HG03095 (cell line): Measurements from ENCODE around the gene MYO1A.
"Not testable (repeated sequence)": the region's sequence is repeated elsewhere in the genome, so short reads cannot be mapped to it uniquely, and the experiment has no call there.

Source experiments
- ATAC-seq: cut with Tn5 transposase; IDR thresholded peaks from one replicate; pipeline ENCODE4 v1.9.1; 2021; ENCODE audit warnings: moderate library complexity; ENCODE audit not compliant: unreplicated experiment

MYO1A gene

DNA sequence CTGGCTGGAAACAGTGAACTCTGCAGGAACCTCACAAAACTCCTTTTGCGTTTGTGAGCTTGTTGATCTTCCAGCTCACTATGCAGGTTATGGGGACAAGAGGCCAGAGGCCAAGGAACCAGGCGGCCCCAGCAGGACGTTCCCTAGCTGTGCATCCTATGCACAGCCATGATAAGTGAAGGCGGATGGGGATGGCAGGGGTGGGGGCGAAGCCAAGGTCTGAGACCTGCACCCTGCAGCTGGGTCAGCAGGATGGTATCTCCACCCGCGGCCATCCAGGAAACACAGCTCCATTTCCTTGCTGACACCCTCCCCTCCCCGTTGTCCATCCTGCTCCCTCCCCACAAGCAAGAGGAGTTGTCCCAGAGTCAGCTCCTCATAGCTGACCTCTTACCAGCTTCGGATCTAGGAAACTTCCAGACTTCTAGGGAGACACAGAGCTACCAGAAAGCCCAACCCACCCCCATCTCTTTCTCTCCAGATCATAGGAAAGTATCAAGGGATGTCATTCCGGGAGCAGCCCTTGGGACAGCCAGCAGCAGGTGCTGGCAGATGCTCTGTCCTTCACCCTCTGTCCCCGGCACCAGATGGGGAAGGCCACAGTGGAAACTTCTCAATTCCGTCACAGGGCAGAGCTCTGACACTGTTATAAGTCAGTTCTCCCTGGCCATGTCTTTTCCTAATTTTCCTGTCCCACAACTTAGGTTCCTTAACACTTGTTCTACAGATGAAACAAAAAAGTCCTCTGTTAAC, 53.0 kb downstream of the MYO1A start:
- ATAC-seq: no peak

DNA sequence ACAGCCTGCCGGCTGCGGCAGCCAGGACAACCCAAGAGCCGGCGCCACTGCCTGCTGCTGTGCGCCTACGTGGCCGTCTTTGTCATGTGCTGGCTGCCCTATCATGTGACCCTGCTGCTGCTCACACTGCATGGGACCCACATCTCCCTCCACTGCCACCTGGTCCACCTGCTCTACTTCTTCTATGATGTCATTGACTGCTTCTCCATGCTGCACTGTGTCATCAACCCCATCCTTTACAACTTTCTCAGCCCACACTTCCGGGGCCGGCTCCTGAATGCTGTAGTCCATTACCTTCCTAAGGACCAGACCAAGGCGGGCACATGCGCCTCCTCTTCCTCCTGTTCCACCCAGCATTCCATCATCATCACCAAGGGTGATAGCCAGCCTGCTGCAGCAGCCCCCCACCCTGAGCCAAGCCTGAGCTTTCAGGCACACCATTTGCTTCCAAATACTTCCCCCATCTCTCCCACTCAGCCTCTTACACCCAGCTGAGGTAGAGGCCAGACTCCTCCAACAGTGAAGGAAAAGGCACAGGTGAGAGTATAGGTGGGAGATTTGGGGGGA, 53.9 kb downstream of the MYO1A start:
- no peak for ATAC-seq

DNA sequence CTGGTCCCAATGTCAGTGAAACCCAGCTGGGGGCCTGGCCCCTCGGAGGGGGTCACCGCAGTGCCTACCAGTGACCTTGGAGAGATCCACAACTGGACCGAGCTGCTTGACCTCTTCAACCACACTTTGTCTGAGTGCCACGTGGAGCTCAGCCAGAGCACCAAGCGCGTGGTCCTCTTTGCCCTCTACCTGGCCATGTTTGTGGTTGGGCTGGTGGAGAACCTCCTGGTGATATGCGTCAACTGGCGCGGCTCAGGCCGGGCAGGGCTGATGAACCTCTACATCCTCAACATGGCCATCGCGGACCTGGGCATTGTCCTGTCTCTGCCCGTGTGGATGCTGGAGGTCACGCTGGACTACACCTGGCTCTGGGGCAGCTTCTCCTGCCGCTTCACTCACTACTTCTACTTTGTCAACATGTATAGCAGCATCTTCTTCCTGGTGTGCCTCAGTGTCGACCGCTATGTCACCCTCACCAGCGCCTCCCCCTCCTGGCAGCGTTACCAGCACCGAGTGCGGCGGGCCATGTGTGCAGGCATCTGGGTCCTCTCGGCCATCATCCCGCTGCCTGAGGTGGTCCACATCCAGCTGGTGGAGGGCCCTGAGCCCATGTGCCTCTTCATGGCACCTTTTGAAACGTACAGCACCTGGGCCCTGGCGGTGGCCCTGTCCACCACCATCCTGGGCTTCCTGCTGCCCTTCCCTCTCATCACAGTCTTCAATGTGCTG, 54.6 kb downstream of the MYO1A start:
- no peak for ATAC-seq

DNA sequence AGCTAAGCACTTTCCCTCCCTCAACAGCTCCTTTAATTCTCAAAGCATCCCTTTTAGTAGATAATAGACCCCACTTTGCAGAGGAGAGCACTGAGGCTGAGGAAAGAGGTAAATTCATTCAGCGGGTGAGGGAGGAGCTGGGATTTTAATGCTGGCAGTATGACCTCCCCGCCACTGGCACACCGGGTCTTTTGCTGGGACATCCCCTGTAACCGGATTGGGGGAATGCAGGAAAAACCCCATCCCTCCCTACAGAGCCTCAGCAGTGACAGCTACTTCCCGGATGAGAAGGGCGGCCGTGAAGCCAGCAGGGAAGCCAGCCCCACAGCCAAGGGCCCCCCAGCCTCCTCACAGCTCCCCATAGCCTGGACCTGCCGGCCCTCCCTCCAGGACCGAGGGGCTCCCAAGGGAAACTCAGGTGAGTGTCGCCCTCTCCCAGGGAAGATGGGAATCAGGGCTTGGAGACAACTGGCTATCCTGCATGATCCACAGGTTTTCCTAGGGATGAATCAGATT, 55.6 kb downstream of the MYO1A start:
- ATAC-seq: no peak

DNA sequence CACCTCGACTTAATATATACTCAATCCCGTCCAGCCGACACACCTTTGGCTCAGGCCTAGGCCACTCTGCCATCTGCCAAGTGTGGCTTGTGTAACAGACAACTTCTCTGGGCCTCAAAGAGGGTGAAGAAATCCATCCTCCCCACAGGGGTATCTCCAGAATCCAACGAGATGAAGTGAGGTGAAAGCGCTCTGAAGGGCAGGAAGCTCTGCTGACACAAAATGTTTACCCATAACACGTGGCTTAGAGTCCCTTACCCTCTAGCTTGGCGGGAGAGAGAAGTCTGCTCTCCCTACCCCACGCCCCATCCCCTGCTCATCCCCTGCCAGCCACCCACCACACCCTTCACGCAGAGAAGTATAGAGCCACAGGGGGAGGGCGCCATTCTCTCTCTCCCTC, 56.6 kb downstream of the MYO1A start:
- ATAC-seq: no peak

DNA sequence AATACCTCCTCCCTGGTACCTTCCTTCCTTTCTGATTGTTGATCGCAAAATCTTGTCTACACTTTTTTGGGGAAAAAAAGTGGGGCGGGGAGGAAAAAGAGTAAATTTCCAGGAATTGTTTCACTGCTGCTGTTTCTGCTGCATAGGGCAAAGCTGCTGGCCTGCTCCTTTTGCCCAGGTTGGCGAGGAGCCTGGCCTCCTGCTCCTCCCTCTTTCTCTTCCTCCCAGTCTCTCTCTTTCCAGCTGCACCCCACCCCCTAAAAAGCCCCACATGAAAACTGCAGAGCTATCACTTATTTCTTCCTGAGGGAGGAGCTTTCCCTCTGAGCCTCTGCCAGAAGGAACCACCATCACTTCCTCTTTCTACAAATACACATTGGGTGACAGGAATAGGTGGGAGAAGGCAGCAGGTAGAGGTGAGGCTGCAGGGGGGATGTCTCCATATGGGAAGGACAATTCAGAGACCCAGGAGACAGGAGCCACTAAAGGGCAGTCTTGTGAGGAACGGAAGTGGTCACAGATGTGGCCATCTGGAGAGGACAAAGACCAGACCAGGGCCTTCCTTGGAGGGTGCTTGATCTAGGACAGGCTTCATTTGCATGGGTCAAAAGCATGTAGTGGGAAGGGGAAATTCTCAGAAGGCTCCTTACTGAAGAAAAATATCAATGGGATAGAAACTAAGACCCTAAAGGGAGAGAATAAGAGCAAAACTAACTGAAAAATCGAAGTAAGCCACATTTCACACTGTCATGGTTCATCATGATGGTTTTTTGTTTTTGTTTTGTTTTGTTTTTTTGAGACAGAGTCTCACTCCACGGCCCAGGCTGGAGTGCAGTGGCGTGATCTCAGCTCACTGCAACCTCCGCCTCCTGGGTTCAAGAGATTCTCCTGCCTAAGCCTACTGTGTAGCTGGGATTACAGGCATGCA, 58.3 kb downstream of the MYO1A start:
- no peak for ATAC-seq

DNA sequence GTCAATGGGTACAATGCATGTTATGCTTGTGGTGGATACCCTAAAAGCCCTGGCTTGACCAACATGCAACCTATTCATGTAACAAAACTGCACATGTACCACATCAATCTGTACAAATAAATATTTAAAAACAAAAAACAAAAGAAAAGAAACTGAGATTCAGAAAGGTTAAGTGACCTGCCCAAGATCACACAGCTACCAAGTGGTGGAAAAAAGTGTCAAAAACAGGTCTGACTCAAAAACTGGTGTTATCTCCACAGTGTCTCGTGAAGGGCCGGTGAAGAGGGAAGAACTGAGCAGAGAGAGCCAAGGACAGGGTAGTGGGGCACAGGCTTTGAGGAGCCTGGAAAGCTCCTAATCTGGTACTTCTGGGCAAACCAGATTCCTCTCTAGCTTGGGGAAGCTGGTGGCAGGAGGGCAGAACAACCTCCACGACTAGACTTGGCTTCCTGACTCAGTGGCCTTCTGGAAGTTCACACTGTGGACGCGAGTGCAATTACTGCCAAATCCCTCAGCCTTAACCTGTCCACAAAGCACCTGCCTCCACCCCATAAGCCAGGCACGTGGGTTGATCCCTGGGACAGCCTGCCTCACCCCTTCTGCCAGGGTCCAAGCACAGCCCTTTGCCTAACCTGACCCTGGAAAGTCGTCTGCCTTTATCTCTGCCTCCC, 59.1 kb downstream of the MYO1A start:
- ATAC-seq: no peak

DNA sequence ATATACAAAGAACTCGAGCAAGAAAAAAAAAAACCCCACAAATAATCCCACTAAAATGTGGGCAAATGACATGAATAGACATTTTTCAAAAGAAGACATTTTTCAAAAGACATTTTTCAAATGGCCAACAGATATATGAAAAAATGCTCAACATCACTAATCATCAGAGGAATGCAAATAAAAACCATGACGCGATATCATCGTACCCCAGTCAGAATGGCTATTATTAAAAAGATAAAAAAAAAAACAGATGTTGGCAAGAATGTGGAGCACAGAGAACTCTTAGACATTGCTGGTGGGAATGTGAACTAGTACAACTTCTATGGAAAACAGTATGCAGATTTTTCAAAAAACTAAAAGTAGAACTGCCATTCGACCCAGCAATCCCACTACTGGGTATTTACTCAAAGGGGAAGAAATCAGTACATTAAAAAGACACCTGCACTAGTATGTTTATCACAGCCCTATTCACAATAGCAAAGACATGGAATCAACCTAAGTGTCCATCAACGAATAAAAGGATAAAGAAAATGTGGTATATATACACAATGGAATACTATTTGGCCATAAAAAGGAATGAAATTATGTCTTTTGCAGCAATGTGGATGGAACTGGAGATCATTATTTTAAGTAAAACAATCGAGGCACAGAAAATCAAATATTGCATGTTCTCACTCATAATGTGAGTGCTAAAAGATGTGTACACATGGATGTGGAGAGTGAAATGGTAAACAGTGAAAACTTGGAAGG, 59.9 kb downstream of the MYO1A start:
- ATAC-seq: no peak

DNA sequence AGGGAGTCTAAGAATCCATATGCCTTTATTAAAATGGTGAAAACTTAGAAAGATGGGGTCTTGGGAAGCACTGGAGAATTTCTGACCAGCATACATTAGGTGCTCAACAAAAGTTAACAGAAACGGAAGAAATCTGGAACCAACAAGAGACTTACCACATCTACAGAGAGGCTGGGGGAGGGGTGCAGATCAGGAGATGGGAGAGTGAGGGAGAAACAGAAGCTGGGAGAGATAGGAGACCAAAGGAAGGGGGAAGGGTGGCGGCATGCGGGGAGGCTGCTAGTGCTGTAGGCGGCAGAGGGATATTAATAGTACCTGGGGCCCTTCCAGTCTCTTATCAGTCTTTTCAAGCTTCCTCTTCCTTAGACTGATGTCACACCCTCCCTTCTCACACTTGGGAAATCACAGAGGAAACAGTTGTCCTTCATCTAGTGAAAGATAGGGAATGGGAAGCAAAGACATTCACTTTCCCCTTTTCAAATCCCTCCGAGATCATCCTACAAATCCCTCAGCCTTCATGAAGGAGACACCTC, 61.7 kb downstream of the MYO1A start:
- ATAC-seq: no peak

DNA sequence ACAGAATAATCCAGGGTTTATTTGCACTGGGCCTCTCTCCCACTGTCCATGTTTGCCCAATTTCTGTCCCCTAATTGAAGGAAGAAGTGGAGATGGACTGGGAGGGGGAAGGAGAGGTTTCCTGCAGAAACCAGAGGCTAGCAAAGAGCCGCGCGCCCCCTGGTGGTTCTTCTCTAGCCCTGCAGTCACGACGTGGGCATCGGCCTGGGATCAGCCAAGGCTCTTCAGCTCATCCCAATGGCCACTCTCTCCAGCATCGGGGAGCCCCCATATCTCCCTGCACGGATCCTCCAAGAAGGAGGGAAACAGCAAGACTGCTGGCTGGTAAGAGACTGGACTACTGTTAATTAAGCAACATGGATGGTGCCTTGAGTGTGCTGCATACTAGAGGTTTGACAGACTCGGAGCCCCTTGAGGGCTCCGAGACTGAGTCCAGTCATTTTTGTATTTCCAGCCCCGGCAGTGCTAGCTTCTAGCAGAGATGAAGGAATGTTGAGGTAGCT, 62.3 kb downstream of the MYO1A start:
- no peak for ATAC-seq

DNA sequence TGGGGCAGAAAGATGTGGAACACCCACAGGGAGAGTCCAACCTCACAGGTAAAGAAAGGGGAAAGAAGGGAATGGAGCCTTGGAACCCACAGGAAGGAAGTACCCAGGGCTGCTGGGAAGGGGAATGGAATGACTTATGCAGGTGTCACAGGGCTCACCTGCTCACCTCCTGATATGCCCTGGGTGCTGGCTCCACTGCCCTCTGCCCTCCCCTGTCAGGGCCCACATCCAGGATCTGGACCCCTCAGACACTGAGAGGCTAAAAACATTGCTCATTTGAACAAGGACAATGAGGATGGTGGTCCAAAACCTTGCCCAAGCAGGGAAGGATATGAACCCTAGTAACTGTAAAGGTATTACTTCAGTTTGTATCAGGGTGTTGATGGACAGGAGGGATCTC, 62.9 kb downstream of the MYO1A start:
- ATAC-seq: no peak

DNA sequence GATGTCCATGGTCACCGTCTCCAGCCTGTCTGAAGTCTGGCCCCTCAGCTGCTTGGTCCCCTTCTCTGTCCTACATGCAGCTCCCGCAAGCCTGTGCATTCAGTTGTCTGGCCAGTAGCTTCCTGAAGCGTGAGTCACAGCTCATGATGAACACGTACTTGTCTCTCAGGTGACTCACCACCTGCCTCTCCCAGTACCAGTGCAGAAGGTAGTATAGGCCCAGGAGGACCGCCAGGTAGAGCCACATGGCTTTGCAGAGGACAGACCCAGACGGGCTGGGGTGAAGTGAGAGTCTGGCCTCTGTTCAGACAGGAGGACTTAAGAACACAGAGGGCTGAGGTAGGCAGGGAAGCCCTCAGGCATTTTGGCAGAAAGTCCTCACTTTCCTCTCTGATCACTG, 64.2 kb downstream of the MYO1A start:
- ATAC-seq: not testable (repeated sequence)

DNA sequence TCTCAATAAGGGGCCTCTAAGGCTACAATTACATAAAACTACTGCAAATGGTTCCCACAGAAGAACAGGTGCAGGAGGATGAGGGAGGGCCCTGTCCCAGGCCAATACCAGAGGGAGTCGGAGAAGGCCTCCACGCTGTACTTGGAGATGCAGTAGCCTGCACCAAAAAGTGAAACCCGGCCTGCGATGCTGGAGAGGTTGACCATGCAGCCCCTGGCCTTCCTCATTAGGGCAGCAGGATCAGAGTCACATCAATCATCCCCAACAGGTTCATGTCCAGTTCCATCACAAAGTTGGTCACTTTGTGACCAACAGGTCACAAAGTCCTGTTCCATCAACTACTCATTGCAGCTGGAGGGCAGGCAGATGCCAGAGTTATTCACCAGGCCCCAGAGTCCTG, 66.5 kb downstream of the MYO1A start:
- ATAC-seq: no peak

DNA sequence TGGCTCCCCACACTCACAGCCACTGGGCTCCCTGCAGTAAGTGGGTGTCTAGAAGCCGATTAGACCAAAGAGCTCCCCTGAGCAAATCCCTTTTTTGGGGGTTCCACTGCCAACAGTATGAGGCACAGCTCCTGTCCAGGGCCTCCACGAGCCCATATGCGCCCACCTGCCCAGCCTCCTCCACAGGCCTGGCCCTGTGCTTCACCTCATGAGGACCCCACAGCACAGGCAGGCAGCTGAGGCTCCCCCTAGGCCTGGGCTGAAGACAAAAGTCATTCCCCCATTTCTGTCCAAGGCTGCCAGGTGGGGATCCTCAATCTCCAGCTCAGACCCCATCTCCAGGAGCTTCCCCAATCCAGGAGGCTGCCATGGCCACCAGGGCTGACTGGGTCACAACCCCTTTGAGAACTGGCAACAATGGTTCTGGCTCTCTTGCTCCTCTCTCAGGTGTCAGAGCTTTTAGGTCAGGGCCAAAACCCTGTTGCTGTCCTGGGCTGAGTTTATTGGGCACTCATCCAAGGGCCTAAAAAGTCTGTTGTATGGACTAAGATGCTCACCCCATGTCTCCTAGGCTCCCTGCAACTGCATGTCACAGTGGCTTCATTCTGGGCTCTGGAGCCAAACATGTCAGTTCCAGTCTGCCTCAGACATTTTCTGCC, 67.2 kb downstream of the MYO1A start:
- not testable (repeated sequence) for ATAC-seq

DNA sequence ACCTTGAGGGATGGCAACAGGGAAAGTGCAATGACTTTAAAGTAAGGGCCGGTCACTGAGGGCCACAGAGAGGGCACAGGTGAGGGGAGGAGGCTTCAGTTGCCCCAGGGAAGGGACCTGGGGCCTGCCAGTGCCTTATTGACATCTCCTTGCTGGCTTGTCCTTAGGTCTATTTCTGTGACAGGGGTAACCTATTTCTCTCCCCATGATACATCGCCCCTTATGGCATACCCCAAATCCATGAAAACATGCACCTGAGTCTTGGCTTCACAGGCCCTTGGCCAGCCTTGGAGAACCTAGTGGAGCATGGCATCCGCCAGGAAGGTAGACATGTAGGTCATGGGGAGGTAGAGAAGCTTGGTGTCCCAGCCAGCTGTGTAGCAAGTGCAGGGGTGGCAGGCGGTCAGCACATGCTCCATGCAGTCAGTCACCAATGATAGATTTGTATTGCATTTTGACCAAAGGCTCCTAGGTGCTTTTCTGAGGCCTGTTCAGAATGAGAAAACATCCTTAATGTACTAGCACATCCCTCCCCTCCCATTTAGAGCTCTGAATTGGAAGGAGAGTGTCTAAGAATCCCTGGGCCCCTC, 68.9 kb downstream of the MYO1A start:
- ATAC-seq: no peak

DNA sequence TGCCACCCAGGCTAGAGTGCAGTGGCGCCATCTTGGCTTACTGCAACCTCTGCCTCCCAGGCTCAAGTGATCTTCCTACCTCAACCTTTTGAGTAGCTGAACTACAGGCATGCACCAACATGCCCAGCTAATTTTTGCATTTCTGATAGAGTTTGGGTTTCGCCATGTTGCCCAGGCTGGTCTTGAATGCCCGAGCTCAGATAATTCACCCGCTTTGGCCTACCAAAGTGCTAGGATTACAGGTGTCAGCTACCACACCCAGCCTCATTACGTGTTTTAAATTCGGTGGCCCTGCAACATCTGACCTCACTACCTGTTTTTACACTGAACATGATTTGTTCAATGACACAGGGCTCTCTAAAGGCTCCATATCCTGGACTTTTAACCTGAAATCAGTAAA, 69.7 kb downstream of the MYO1A start:
- no peak for ATAC-seq

DNA sequence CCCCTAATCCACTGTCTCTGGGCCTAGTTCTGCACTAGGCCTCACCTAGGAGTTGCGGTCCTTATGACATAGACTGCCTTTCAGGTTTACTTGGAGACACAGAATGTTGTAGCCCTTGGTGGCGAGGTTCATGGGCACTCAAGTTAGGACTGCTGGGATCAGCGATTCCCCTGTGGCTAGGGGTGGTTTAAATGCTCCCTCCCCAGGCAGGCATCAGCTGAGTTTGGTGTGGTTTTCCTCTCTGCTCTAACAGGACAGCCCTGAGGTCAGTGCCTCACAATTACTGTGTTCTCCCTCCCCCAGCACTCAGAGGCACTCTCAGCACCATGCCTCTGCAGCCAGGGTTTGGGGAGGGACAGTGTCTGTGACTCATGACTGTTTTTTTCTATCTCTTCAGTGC, 70.3 kb downstream of the MYO1A start:
- ATAC-seq: no peak
